Breast epithelium (tissue), 4 donors: ENCODE measurements around the gene ACTRT1. TPM values are rescaled to one million over a fixed set of nuclear protein-coding genes. Genes with fewer than 3 reads are reported as not detected.

Experiments
- DNase-seq, 2 donors: peaks; one replicate each; pipeline ENCODE4 v3.0.0-alpha.2; 2019; ENCODE audit warnings: low spot score in 2 of 2
- H3K27ac ChIP-seq, 2 donors: fragments of 200-600 bp; sonication (generic) in 1 of 2; one replicate each; pipeline ENCODE4 v1.5.1; 2016 to 2019; ENCODE audit warnings: mild to moderate bottlenecking in 1 of 2
- H3K27me3 ChIP-seq, 2 donors: fragments of 200-600 bp; sonication (generic) in 1 of 2; one replicate each; pipeline versions ENCODE4 v1.5.1 to v1.6.0; 2017 to 2019; ENCODE audit warnings: control low read depth in 1 of 2, mild to moderate bottlenecking in 1 of 2
- H3K36me3 ChIP-seq: fragments of 200-600 bp; one replicate; pipeline ENCODE4 v1.5.1; 2019
- H3K4me1 ChIP-seq, 2 donors: fragments of 200-600 bp; sonication (generic); one replicate each; pipeline ENCODE4 v1.5.1; 2016 to 2019; ENCODE audit warnings: control low read depth in 1 of 2
- H3K4me3 ChIP-seq, 3 donors: fragments of 200-600 bp; sonication (generic); 1 replicate in 2 of 3; 2 replicates in 1 of 3; pipeline ENCODE4 v1.5.1; 2016 to 2019; ENCODE audit warnings: mild to moderate bottlenecking in 3 of 3, moderate library complexity in 2 of 3
- H3K9me3 ChIP-seq, 2 donors: fragments of 200-600 bp; sonication (generic) in 1 of 2; one replicate each; pipeline ENCODE4 v1.5.1; 2016 to 2019; ENCODE audit warnings: control low read depth in 1 of 2
- CTCF ChIP-seq, 3 donors: fragments of 450-650 bp; IDR thresholded peaks; one replicate each; pipeline ENCODE4 v1.5.1; 2016 to 2017; ENCODE audit warnings: antibody characterized with exemption in 3 of 3, mild to moderate bottlenecking in 3 of 3, moderate library complexity in 3 of 3
- POLR2A ChIP-seq: fragments of 450-650 bp; IDR thresholded peaks from one replicate; pipeline ENCODE4 v1.6.1; 2016; ENCODE audit warnings: antibody characterized with exemption, mild to moderate bottlenecking, moderate library complexity
- POLR2AphosphoS5 ChIP-seq, 3 donors: sonication (generic); formaldehyde crosslinking; IDR thresholded peaks; one replicate each; pipeline ENCODE4 v1.6.1; 2017; ENCODE audit warnings: antibody characterized with exemption in 3 of 3
- intact Hi-C: fragments of 100-400 bp; cut with DNase I; formaldehyde crosslinking; loops from one replicate; pipeline ENCODE4 v1.15.1; 2023; ENCODE audit warnings: low total_unique reads
- total RNA-seq, 3 donors: library from RNA; depleted of rRNA; stranded (reverse); fragments of >200 nt; gene quantifications; one replicate each; pipeline ENCODE4 v1.1.0, GENCODE V29; 2016

Gene ACTRT1
- total RNA-seq, 3 donors from 2014 or later: not detected

- Histone ChIP-seq H3K27me3 (no peaks in the 10 kb centered on the region), H3K4me1 (no peaks in the 10 kb centered on the region), H3K9me3 (no peaks in the 10 kb centered on the region), H3K36me3 (no peaks in the 10 kb centered on the region), H3K27ac (no peak overlapping the region), H3K4me3 (no peak overlapping the region)
- intact Hi-C loops: no loop called here
- DNase-seq: no peak
- TF ChIP-seq POLR2A: no peak
- no peak for TF ChIP-seq CTCF (IDR thresholded peaks at IDR 0.05)
- no peak for TF ChIP-seq POLR2AphosphoS5 (IDR thresholded peaks at IDR 0.05)
Measured at GRCh38 chrX:128020701-128021100, 31.5 kb downstream of the ACTRT1 start.

GRCh38 chrX:128019218-128019617 lies 33.0 kb downstream of the ACTRT1 start:
- no peak for DNase-seq
- no peak overlapping the region for H3K27ac ChIP-seq
- TF ChIP-seq POLR2AphosphoS5 (IDR thresholded peaks at IDR 0.05) (no peak), CTCF (IDR thresholded peaks at IDR 0.05) (no peak), POLR2A (no peak)
- no peaks in the 10 kb centered on the region for H3K36me3 ChIP-seq
- no peaks in the 10 kb centered on the region for H3K27me3 ChIP-seq
- no peaks in the 10 kb centered on the region for H3K4me1 ChIP-seq
- no peak overlapping the region for H3K4me3 ChIP-seq
- intact Hi-C loops: no loop called here
- peaks cover 7 to 10% of the 10 kb centered on the region in 2 donors for H3K9me3 ChIP-seq

GRCh38 chrX:128012015-128012414 lies 40.2 kb downstream of the ACTRT1 start:
- no peaks in the 10 kb centered on the region for H3K27me3 ChIP-seq
- no peak for DNase-seq
- intact Hi-C loops: no loop called here
- no peaks in the 10 kb centered on the region for H3K36me3 ChIP-seq
- peaks cover 7 to 10% of the 10 kb centered on the region in 2 donors for H3K9me3 ChIP-seq
- H3K4me1 ChIP-seq: no peaks in the 10 kb centered on the region
- no peak overlapping the region for H3K27ac ChIP-seq
- H3K4me3 ChIP-seq: no peak overlapping the region
- no peak for TF ChIP-seq CTCF (IDR thresholded peaks at IDR 0.05)
- no peak for TF ChIP-seq POLR2AphosphoS5 (IDR thresholded peaks at IDR 0.05)
- TF ChIP-seq POLR2A: no peak

- no peaks in the 10 kb centered on the region for H3K36me3 ChIP-seq
- no peaks in the 10 kb centered on the region for H3K9me3 ChIP-seq
- intact Hi-C loops: no loop called here
- no peaks in the 10 kb centered on the region for H3K27me3 ChIP-seq
- H3K27ac ChIP-seq: no peak overlapping the region
- no peak for DNase-seq
- no peaks in the 10 kb centered on the region for H3K4me1 ChIP-seq
- no peak overlapping the region for H3K4me3 ChIP-seq
- TF ChIP-seq POLR2AphosphoS5 (IDR thresholded peaks at IDR 0.05): no peak
- TF ChIP-seq CTCF (IDR thresholded peaks at IDR 0.05): no peak
- no peak for TF ChIP-seq POLR2A
Measured at GRCh38 chrX:128007882-128008281, 44.3 kb downstream of the ACTRT1 start.
